Measurements from ENCODE around the gene KCNS3.

Gene KCNS3, protein sequence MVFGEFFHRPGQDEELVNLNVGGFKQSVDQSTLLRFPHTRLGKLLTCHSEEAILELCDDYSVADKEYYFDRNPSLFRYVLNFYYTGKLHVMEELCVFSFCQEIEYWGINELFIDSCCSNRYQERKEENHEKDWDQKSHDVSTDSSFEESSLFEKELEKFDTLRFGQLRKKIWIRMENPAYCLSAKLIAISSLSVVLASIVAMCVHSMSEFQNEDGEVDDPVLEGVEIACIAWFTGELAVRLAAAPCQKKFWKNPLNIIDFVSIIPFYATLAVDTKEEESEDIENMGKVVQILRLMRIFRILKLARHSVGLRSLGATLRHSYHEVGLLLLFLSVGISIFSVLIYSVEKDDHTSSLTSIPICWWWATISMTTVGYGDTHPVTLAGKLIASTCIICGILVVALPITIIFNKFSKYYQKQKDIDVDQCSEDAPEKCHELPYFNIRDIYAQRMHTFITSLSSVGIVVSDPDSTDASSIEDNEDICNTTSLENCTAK

DNA sequence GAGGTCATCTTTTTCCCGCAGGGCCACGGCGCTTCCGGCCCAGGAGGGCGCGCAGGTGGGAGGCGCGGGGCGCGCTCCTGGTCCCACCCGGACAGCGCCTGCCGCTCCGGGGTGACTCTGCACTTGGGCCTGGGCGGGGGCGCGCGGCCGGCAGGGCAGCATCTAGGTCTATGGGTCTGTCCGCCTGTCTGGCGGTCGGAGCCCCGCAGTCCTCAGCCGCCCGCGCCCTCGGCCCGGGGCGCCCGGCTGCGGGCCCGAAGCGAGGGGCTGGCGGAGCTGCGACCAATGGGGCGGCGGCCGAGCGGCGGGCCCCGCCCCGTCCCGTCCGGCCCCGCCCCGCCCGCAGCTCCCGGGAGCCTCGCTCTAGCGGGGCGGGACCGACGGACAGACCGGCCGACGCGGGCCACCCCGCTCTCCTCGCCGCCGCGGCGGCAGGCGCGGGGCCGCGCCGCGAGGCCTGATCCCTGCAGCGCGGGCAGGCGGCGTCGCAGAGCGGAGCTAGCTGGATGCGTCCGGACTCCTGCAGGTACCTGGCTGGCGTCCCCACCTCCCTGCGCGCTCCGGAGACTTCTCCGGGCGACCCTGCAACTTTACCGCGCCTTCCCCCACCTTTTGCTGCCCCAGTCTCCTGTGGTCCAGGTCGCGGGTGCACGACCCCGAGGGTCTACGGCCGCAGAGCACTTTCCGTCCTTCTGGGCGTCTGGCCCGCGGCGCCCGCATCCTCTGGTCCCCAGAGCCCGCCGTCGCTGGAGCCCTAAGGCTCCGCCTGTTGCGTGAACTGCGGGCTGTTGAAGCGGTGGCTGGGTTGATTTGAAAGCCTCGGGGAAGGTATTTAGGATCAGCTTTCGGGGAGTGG lies at the start of gene KCNS3:
Gene KCNS3 (plus strand): TSS at position 387 of the 856 bp plus-strand sequence. CDS start 52,342 bp downstream, outside the sequence.
- peak; percentile 42 for DNase-seq

- DNase-seq, result peak; percentile 77
Observed at GRCh38 chr2:17830053-17831034, 48.1 kb upstream of the KCNS3 start.

- DNase-seq, result no peak
Observed at GRCh38 chr2:17835516-17835915, 43.0 kb upstream of the KCNS3 start.

GRCh38 chr2:17839959-17840358 lies 38.5 kb upstream of the KCNS3 start:
- no peak for DNase-seq

DNA sequence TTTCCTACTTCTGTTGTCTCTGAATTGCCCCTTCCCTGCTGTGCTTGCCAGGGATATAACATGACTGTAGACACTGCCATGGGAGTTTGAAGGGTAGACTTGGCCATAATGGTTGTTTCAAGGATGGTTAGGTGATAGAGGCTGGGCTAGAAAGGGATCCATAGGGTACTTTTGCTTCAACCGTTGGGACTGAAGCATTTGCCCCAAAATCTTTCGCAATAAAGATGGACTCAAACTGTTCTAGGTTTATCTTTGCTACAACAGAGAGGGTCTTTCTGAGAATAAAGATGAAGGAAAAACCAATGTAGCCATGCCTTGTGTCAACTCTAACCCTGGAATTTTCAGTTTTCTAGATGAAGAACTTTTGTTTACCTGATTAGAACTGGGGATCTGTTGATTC lies 35.0 kb upstream of the KCNS3 start:
- no peak for DNase-seq

DNA sequence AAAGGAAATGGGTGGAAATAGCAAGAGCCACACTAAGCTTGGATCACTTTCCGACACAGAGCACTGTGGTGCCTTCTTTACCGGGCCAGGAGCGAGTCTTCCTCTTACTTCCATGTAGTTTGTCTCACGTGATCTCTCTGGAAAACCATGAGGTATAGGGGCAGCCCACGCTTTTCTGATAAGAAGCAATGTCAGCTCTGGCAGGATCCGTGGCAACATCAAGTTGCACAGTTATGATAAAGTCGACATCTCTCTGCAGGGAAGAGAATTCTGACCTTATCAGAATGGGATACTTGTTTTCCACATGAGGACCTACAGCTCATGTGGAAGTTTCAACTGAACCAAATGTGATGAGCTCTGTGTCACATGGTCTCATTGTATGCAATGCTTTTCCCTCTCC lies 32.7 kb upstream of the KCNS3 start:
- no peak for DNase-seq

DNA sequence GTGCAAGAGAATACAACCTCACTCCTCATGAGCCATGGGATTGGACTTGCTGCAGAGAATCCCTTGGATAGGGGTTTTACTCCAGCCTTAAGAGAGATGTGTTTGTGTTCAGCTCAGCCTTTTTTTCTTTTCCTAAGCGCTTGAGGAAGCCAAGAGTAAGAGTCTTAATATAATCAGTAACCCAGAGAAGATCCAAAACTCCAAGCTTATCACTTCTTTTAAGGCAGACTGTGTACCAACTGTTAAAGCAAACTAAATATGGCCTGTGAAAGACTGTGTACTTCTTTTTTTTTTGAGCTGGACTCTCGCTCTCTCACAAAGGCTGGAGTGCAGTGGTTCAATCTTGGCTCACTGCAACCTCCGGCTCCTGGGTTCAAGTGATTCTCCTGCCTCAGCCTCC lies 31.8 kb upstream of the KCNS3 start:
- no peak for DNase-seq

DNA sequence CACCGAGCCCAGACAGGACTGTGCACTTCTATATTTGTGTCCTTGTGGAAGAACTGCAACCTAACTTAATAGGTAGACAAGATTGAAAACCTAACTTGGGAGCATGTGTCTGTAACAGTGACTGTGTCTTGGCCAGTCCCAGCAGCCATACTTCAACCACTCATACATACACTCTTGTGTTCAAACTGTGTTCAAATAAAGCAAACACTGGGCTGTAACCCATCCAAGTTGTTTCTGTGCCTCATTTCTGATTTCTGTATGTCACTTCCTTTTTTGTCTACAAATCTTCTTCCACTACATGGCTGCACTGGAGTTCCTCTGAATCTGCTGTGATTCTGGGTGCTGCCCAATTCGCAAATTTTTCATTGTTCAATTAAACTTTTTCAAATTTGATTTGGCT lies 31.2 kb upstream of the KCNS3 start:
- no peak for DNase-seq

- no peak for DNase-seq
Observed at GRCh38 chr2:17849275-17849674, 29.2 kb upstream of the KCNS3 start.

DNA sequence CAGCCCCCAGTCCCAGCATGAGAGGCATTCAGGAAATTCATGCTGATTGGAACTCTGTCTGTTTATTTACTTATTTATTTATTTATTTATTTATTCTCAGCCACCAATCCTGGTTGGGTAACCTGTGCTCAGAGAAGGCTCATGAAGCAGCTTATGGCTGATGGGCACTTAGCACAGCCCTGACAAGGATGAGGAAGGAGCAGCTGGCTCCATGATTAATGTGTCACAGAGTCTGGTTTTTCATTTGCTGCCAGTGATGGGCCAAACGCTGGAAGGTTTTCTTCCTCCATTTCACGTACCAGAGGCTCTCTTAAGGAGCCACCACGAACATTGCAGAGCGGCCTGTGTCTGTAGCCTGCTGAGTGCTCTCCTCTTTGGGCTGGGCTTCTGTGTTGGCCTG lies 28.3 kb upstream of the KCNS3 start:
- DNase-seq, result no peak

GRCh38 chr2:17851731-17852585 lies 26.5 kb upstream of the KCNS3 start:
- DNase-seq, result peak; percentile 53

DNA sequence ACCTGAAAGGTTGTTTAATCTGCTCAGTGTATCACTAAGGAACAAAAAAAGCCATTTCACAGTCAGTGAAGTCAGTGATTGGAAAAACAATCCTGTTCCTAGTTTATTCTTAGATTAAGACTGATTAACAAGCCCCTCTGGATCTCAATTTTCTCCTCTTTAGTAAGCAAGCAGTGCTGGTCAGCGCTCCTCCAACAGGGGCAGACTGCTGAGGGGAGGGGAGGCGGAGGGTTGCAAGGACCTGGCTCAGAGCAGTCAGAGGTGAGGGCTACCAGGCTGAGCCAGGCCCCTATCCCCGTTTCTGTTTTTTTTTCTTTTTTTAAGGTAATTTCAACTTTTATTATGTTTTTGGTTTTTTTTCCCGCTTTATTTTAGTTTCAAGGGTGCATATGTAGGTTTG lies 24.7 kb upstream of the KCNS3 start:
- DNase-seq, result no peak

DNA sequence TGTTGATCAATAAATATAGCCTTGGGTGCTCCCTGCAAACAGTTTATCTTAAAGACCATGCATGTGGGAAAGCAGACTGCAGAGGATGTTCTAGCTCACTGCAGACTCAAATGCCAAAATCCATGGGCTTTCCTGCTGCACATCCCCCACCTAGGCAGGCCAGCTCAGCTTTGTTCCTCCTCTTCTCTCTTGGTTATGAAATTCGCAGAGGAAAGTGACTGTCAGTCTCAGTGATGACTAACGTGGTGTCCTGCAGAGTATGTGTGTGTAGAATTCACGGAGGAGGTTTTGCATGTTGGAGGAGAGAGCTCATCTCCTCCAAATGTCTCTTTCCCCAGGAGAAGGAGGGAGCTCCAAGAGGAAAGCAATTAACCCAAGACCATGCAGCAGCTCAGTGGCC lies 21.4 kb upstream of the KCNS3 start:
- no peak for DNase-seq

- no peak for DNase-seq
Observed at GRCh38 chr2:17858064-17858463, 20.4 kb upstream of the KCNS3 start.

GRCh38 chr2:17863539-17863938 lies 14.9 kb upstream of the KCNS3 start:
- no peak for DNase-seq

GRCh38 chr2:17864676-17865075 lies 13.8 kb upstream of the KCNS3 start:
- DNase-seq, result no peak

DNA sequence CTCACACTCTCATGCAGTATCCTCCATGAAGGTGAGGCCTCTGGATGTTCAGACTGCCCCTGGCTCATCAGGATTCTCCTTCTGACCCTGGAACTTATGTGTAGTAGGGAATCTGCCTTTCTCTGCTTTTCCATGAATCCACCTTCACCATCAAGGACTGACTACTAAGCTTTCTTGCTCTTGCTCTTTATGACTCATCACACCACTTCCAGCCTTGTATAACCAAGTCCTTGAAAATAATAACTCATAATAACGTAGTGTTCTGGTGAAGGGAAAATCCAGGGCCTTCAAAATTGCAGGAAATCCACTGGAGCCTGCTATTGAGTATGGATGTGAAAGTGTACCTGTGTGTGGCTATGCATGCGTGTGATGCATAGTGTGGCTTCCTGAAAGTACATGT lies 11.3 kb upstream of the KCNS3 start:
- DNase-seq, result no peak

DNA sequence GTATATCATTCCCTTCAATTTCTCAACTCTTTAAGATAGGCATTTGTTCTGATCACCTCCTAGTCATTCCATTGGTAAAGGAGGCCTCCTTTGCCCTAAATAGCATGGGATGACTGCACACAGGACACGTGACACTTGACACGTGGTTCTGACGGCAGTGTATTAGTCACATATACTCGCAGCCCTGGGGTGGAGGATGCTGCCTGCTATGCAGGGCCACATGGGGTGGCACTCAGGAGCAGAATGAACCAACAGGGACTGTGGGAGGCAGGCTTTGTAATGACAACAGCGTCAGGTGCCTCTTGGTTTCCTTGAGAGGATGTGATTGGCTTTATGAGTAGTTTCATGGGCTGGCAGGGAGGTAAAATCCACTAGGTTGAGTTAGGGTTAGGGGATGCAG lies 9.3 kb upstream of the KCNS3 start:
- DNase-seq, result no peak

DNA sequence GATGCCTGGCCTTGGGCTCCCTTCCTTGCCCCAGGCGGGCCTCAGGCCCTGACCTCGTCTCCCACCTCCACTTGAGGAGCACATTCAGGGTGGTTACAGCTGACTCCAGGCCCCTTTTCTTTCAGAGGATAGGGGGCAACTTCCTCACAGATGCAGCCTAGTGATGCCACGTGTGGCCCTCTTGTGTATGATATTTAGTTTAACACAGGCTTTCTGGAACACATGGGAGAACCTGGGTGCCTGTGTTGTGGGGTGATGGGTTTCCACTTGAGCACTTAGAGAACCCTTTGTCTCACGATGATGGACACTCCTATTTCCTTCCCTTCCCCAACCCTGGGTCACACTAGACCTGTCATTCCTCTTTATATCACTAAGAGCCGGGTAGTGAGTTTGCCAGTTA lies 6.8 kb upstream of the KCNS3 start:
- no peak for DNase-seq

- DNase-seq, result no peak
Observed at GRCh38 chr2:17873021-17873420, 5.4 kb upstream of the KCNS3 start.

DNA sequence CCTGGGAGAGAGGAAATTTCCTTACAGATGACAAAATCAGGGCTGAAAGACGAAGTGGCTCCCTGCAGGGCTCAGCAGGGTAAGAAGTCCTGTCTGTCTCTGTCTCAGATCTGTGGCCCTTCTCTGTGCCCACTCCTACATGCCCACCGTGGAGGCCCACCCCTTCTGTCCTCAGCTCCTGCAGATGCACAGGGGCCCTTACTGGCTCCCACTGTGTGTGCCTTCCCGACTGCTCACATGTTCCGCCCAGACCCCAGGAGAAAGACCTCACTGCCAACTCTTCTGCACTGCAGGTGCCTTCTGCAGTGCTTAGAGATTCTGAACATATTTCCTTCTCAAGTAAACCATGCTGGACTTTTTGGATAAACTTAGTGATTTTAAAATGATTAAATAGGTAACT lies 1.9 kb upstream of the KCNS3 start:
- no peak for DNase-seq

- DNase-seq, result no peak
Observed at GRCh38 chr2:17877811-17878280, 621 bp upstream of the KCNS3 start.

Measured in midbrain (tissue), 1 donor.